Glomerular visceral epithelial cell (primary cell): ENCODE data around the gene RWDD4.
"Not testable (repeated sequence)": the region's sequence is repeated elsewhere in the genome, so short reads cannot be mapped to it uniquely, and the experiment has no call there.

Experiments used
- DNase-seq: peaks from one replicate; pipeline ENCODE4 v3.0.0-alpha.2; 2016; ENCODE audit errors: extremely low spot score

RWDD4 gene

GRCh38 chr4:183635741-183636140 is 23.2 kb downstream of the RWDD4 start:
- no peak for DNase-seq

GRCh38 chr4:183635321-183635720 is 23.7 kb downstream of the RWDD4 start:
- no peak for DNase-seq

GRCh38 chr4:183633476-183634400 is 25.2 kb downstream of the RWDD4 start:
- no peak for DNase-seq

GRCh38 chr4:183632689-183633088 is 26.3 kb downstream of the RWDD4 start:
- DNase-seq, result no peak

GRCh38 chr4:183631577-183632198 is 27.3 kb downstream of the RWDD4 start:
- DNase-seq, result no peak

GRCh38 chr4:183627979-183628588 is 30.9 kb downstream of the RWDD4 start:
- DNase-seq, result no peak

- DNase-seq, result not testable (repeated sequence)
Measured at GRCh38 chr4:183627286-183627685, 31.7 kb downstream of the RWDD4 start.

- DNase-seq, result no peak
Measured at GRCh38 chr4:183626168-183626567, 32.8 kb downstream of the RWDD4 start.

GRCh38 chr4:183624548-183624947 is 34.4 kb downstream of the RWDD4 start:
- DNase-seq, result no peak

GRCh38 chr4:183621875-183622274 is 37.1 kb downstream of the RWDD4 start:
- no peak for DNase-seq

- no peak for DNase-seq
Measured at GRCh38 chr4:183620421-183620820, 38.6 kb downstream of the RWDD4 start.

- no peak for DNase-seq
Measured at GRCh38 chr4:183618681-183619080, 40.3 kb downstream of the RWDD4 start.

- DNase-seq, result no peak
Measured at GRCh38 chr4:183617075-183617474, 41.9 kb downstream of the RWDD4 start.

GRCh38 chr4:183612329-183613250 is 46.4 kb downstream of the RWDD4 start:
- DNase-seq, result no peak

- DNase-seq, result no peak
Measured at GRCh38 chr4:183611210-183611830, 47.7 kb downstream of the RWDD4 start.

GRCh38 chr4:183610613-183611012 is 48.4 kb downstream of the RWDD4 start:
- DNase-seq, result no peak

- DNase-seq, result peak; percentile 29
Measured at GRCh38 chr4:183610033-183610432, 49.0 kb downstream of the RWDD4 start.

- no peak for DNase-seq
Measured at GRCh38 chr4:183609151-183609550, 49.8 kb downstream of the RWDD4 start.

- DNase-seq, result no peak
Measured at GRCh38 chr4:183607894-183608293, 51.1 kb downstream of the RWDD4 start.

- no peak for DNase-seq
Measured at GRCh38 chr4:183602557-183603027, 56.4 kb downstream of the RWDD4 start.

GRCh38 chr4:183601381-183601780 is 57.6 kb downstream of the RWDD4 start:
- no peak for DNase-seq
